GM19043 (cell line): ENCODE results near the gene PHYHD1.
"Not testable (repeated sequence)": the region's sequence is repeated elsewhere in the genome, so short reads cannot be mapped to it uniquely, and the experiment has no call there.

Experiments used
- ATAC-seq: cut with Tn5 transposase; IDR thresholded peaks from one replicate; pipeline ENCODE4 v1.9.1; 2021; ENCODE audit warnings: low read depth; ENCODE audit not compliant: unreplicated experiment

The PHYHD1 gene

GRCh38 chr9:128947527-128948301 lies 26.9 kb downstream of the PHYHD1 start, which contains the start of the genes DOLK and NUP188:
DOLK (minus strand) TSS chr9:128947603; CDS start chr9:128947303, 300 bp downstream.
NUP188 (plus strand) TSS chr9:128947699; CDS start chr9:128947720, 21 bp downstream.
- ATAC-seq: peak; percentile 77

GRCh38 chr9:128961403-128961802 lies 40.6 kb downstream of the PHYHD1 start:
- not testable (repeated sequence) for ATAC-seq

GRCh38 chr9:128969491-128969890 lies 48.7 kb downstream of the PHYHD1 start:
- ATAC-seq: no peak

GRCh38 chr9:128972956-128973355 lies 52.2 kb downstream of the PHYHD1 start:
- no peak for ATAC-seq

GRCh38 chr9:128979111-128979510 lies 58.3 kb downstream of the PHYHD1 start:
- no peak for ATAC-seq

- no peak for ATAC-seq
Measured at GRCh38 chr9:128983536-128983935, 62.8 kb downstream of the PHYHD1 start.

GRCh38 chr9:128986671-128987070 lies 65.9 kb downstream of the PHYHD1 start:
- no peak for ATAC-seq

GRCh38 chr9:128987805-128988204 lies 67.0 kb downstream of the PHYHD1 start:
- ATAC-seq: no peak
